DMS153 treated with DMSO at 0.1 percent for 48 hours (cell line): ENCODE results near the gene DIP2C.
"Not testable (repeated sequence)": the region's sequence is repeated elsewhere in the genome, so short reads cannot be mapped to it uniquely, and the experiment has no call there.

Source experiments
- DNase-seq: peaks from one replicate; lab custom pipeline; 2025; ENCODE audit not compliant: unreplicated experiment; lab: John Stamatoyannopoulos, UW

Gene DIP2C

GRCh38 chr10:398954-399353, 290.5 kb downstream of the DIP2C start:
- no peak for DNase-seq

GRCh38 chr10:397321-398068, 292.0 kb downstream of the DIP2C start:
- no peak for DNase-seq

GRCh38 chr10:396535-397220, 292.8 kb downstream of the DIP2C start:
- DNase-seq, result no peak

GRCh38 chr10:396107-396506, 293.4 kb downstream of the DIP2C start:
- no peak for DNase-seq

- DNase-seq, result no peak
Measured at GRCh38 chr10:395665-396064, 293.8 kb downstream of the DIP2C start.

GRCh38 chr10:394439-395101, 294.9 kb downstream of the DIP2C start:
- not testable (repeated sequence) for DNase-seq

GRCh38 chr10:393787-394438, 295.6 kb downstream of the DIP2C start:
- no peak for DNase-seq

GRCh38 chr10:393106-393745, 296.2 kb downstream of the DIP2C start:
- no peak for DNase-seq

- no peak for DNase-seq
Measured at GRCh38 chr10:392705-393037, 296.8 kb downstream of the DIP2C start.

GRCh38 chr10:391847-392704, 297.4 kb downstream of the DIP2C start:
- DNase-seq, result no peak

- DNase-seq, result no peak
Measured at GRCh38 chr10:391305-391704, 298.2 kb downstream of the DIP2C start.

GRCh38 chr10:390449-391100, 298.9 kb downstream of the DIP2C start:
- DNase-seq, result no peak

- no peak for DNase-seq
Measured at GRCh38 chr10:389836-390448, 299.5 kb downstream of the DIP2C start.

- DNase-seq, result no peak
Measured at GRCh38 chr10:389261-389790, 300.1 kb downstream of the DIP2C start.

GRCh38 chr10:388661-389045, 300.8 kb downstream of the DIP2C start:
- DNase-seq, result no peak

- no peak for DNase-seq
Measured at GRCh38 chr10:387909-388660, 301.4 kb downstream of the DIP2C start.

- no peak for DNase-seq
Measured at GRCh38 chr10:387593-387891, 301.9 kb downstream of the DIP2C start.

- DNase-seq, result no peak
Measured at GRCh38 chr10:386771-387592, 302.5 kb downstream of the DIP2C start.
